RWPE1 (cell line): ENCODE results near the gene UBE2U.
"Not testable (repeated sequence)": the region's sequence is repeated elsewhere in the genome, so short reads cannot be mapped to it uniquely, and the experiment has no call there.

Experiments
- CTCF ChIA-PET: fragments of 350-600 bp; sonication (Branson Sonifier 250); formaldehyde crosslinking; extraction: SDS; loops from one replicate; lab custom pipeline; 2021; lab: Yijun Ruan, JAX
- POLR2A ChIA-PET: fragments of 400-600 bp; formaldehyde crosslinking; extraction: SDS; loops from one replicate; lab custom pipeline; 2020; ENCODE audit warnings: antibody characterized with exemption; ENCODE audit not compliant: low non-redundant PET; lab: Yijun Ruan, JAX
- DNase-seq: peaks from one replicate; pipeline ENCODE4 v3.0.0; 2012; ENCODE audit warnings: low spot score
- H3K27ac ChIP-seq: fragments of 450-650 bp; 2 replicates; pipeline ENCODE4 v1.5.1; 2017
- TF ChIP-seq, protein P1 (sequence below): fragments of 450-650 bp; conservative IDR thresholded peaks from 2 replicates; pipeline ENCODE4 v1.5.1; 2017; ENCODE audit warnings: low read depth, mild to moderate bottlenecking

Gene UBE2U

DNA sequence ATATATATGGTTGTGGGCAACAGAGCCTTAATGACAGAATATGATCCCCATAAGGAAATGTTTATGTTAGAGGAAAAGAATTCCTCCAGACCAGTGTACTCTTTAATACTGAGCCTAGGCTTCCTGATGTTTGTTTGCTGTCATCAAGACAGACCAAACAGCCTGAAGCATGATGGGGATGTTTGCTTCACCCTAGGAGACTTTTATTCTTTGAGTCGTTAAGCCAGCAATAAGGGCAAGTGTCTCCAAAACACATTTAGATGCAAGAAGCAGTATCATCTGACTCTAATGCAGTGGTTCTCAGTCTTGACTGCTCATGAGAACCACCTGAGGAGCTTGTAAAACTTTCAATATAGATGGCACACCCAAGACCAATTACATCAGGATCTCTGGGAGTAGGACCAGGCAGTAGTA is 33.1 kb downstream of the UBE2U start:
- DNase-seq: no peak
- ChIA-PET POLR2A (no interaction called here), CTCF (no interaction called here)
- H3K27ac ChIP-seq: no peak overlapping the region
- TF ChIP-seq, protein P1, sequence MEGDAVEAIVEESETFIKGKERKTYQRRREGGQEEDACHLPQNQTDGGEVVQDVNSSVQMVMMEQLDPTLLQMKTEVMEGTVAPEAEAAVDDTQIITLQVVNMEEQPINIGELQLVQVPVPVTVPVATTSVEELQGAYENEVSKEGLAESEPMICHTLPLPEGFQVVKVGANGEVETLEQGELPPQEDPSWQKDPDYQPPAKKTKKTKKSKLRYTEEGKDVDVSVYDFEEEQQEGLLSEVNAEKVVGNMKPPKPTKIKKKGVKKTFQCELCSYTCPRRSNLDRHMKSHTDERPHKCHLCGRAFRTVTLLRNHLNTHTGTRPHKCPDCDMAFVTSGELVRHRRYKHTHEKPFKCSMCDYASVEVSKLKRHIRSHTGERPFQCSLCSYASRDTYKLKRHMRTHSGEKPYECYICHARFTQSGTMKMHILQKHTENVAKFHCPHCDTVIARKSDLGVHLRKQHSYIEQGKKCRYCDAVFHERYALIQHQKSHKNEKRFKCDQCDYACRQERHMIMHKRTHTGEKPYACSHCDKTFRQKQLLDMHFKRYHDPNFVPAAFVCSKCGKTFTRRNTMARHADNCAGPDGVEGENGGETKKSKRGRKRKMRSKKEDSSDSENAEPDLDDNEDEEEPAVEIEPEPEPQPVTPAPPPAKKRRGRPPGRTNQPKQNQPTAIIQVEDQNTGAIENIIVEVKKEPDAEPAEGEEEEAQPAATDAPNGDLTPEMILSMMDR: no peak

DNA sequence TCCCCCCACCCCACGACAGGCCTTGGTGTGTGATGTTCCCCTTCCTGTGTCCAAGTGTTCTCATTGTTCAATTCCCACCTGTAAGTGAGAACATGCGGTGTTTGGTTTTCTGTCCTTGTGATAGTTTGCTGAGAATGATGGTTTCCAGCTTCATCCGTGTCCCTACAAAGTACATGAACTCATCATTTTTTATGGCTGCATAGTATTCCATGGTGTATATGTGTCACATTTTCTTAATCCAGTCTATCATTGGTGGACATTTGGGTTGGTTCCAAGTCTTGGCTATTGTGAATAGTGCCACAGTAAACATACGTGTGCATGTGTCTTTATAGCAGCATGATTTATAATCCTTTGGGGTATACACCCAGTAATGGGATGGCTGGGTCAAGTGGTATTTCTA is 36.1 kb downstream of the UBE2U start:
- H3K27ac ChIP-seq, POLR2A ChIA-PET, DNase-seq, CTCF ChIA-PET: not testable (repeated sequence)

DNA sequence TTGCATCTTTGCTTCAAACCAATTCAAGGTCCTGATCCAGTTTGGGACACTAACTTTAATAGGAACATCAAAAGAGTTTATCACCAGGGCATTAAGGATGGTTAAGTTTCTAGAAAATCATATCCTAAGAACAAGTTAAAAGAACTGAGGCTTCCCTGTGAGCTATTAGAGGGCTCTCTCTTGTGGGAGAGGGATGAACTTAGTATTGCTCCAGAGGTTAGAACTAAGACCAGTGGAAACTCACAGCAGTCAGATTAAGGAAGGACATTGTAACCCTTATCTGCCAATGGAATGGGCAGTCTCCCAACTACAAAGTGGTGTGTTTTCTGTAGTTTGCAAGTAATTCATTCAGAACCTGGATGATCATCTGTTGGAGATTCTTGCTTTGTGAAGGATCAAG is 36.8 kb downstream of the UBE2U start:
- CTCF ChIA-PET: no interaction called here
- no peak overlapping the region for H3K27ac ChIP-seq
- POLR2A ChIA-PET: no interaction called here
- no peak for DNase-seq
- TF ChIP-seq, protein P1: no peak

DNA sequence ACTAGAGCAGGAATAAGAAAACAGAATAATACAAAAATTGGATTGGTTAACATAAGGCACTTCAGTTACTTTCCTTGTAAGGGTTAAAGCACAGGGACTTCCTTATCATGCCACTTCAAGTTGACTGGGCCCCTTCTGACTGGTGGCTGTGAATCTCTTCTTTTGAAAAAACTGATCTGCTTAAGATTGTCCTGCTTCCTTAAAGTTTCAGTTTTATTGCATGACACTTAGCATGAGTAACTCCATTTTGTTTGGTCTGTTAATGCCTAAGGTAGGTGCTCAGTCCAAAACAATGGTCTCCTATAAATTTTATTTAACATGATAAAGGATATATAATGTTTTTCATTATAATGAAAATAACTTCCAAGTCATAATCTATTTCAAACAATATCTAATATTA is 37.6 kb downstream of the UBE2U start:
- TF ChIP-seq, protein P1: no peak
- POLR2A ChIA-PET: no interaction called here
- CTCF ChIA-PET: interaction anchor here (0.6 kb wide), 1 partner anchor 616 kb away, joined by 3 read pairs; no protein-coding TSS in a partner anchor
- no peak for DNase-seq
- no peak overlapping the region for H3K27ac ChIP-seq

DNA sequence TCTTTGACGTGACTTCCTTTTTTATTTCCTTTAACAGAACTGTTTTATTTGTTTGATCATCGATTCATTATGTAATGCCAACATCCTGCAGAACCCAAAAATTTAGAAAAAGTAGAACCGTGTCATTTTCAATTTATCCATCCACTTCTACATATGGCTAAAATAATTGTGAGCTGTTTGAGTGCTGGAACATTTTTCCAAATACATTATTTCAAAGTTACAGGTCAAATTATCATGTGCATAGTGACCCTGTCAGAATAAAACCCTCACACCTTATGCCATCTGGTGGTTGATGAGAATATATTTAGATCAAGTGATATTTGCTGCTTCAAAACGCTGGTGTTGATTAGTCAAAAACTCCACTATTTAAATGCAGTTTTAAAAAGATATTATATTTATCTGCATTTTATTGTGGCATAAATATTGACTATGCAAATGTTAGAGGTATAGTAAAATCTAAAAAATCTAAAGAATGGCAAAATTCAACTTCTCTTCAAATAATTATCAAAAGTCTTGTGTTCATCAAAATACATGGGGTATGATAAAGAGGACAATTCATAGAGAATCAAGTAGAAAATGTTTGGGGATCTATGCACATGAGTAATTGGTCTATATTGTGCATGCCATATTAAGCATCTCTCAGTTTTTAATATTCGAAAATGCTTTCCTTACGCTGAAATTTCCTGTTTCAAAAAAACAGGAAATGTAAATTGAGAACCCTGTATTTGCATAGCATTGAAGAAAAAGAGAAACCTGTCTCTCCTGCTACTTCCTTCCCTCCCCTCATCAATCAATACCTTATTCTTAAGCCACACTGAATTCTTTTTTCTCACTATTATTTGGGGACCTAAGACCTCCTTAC is 39.7 kb downstream of the UBE2U start:
- ChIA-PET POLR2A (no interaction called here), CTCF (interaction anchor here (0.5 to 1.7 kb wide), 5 partner anchors 307 to 761 kb away, joined by 3 to 7 read pairs (median 4); no protein-coding TSS in a partner anchor)
- TF ChIP-seq, protein P1: peak; percentile 55
- no peak overlapping the region for H3K27ac ChIP-seq
- peak; percentile 59 for DNase-seq

DNA sequence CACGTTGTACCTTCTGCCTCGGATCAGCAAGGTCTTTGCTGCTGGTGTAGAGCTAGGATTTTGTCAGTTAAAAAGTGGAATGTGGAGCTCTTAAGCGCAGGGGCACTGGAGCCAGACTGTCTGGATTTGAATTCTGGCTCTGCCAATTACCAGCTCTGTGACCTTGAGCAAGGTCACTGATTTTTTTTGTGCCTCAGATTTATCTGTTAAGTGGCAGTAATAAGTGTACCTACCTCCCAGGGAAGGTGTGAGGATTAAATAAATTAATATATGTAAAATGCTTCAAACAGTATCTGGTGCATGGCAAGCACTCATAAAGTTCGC is 40.3 kb downstream of the UBE2U start:
- ChIA-PET POLR2A (no interaction called here), CTCF (interaction anchor here (1.6 kb wide), 1 partner anchor 552 kb away, joined by 6 read pairs; no protein-coding TSS in a partner anchor)
- TF ChIP-seq, protein P1: no peak
- H3K27ac ChIP-seq: no peak overlapping the region
- DNase-seq: no peak

DNA sequence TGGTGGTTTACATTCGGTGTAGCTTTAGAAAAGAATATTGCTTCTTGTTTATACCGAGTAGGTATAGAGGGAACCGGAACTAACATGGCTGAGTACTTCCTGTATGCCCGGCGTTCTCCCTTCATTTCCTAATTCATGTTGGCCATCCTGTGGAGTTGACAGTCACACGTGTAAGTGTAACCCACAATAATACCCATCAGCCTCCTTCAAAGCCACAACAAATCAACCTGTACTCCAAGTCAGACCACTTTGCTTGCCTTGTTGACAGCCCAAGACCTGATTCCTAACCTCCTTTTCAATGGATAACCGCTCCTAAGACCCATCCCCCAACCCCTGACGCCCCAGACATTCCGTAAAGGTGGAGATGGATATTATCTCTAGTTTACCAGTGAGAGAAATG is 42.1 kb downstream of the UBE2U start:
- TF ChIP-seq, protein P1: no peak
- CTCF ChIA-PET: interaction anchor here (0.7 kb wide), 1 partner anchor 62 kb away, joined by 3 read pairs; no protein-coding TSS in a partner anchor
- POLR2A ChIA-PET: no interaction called here
- no peak for DNase-seq
- H3K27ac ChIP-seq: no peak overlapping the region
